Activated CD4-positive, alpha-beta T cell treated with anti-CD3 and anti-CD28 coated beads, Interleukin-2, Interleukin-6, amounts not matched to agents 100 ng/mL and 50 ng/mL, durations not matched to agents 16 hours and 8 hours (primary cell): Measurements from ENCODE around the gene OR10T2.
"Not testable (repeated sequence)": the region's sequence is repeated elsewhere in the genome, so short reads cannot be mapped to it uniquely, and the experiment has no call there.

Source experiments
- DNase-seq: peaks from one replicate; pipeline ENCODE4 v3.0.0-alpha.2; 2020

OR10T2 gene

GRCh38 chr1:158398818-158399514 is at the start of gene OR10T2:
Gene OR10T2 (minus strand): TSS chr1:158399466. CDS start chr1:158399466, 0 bp downstream.
- DNase-seq = no peak

DNA sequence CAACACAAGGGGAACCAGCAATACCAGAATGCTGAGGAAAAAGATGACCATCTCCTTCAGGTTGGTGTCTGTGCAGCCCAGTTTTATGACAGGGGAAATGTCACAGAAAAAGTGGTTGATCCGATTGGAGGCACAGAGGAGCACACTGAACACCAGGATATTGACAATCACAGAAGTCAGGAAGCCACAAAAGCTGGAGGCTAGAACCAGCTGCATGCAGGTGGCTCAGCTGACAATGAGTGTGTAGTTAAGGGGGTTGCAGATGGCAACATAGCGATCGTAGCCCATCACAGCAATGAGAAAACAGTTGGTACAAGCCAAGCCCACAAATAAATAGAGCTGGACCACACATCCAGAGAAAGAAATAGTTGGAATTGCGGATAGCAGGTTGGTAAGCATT is 46.1 kb upstream of the OR10T2 start:
- DNase-seq = no peak

- no peak for DNase-seq
Observed at GRCh38 chr1:158434741-158435140, 35.5 kb upstream of the OR10T2 start.

DNA sequence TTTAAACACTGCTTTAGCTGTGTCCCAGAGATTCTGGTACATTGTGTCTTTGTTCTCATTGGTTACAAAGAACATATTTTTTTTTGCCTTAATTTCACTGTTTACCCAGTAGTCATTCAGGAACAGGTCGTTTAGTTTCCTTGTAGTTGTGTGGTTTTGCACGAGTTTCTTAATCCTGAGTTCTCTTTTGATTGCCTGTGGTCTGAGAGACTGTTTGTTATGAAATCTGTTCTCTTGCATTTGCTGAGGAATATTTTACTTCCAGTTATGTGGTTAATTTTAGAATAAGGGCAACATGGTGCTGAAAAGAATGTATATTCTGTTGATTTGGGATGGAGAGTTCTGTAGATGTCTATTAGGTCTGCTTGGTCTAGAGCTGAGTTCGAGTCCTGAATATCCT is 30.9 kb upstream of the OR10T2 start:
- not testable (repeated sequence) for DNase-seq

DNA sequence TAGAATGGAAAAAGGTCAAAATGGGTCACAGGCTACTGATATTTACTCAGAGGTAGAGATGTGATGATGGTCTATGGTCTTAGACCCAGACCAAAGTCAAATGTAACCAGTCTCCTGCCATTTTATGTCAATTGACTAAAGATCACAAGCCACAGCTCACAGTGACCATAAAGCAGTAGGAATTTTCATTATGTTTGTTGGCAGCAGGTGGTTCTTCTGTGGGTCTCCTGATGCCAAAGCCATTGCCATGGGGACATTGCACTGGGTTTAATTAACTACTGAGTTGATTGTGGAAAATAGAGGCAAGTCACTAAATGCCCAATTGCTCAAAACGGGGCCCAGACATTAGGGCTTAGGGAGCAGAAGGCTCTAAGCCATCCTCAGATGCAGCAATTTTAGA is 26.9 kb upstream of the OR10T2 start, which contains the start of gene OR10K2:
Gene OR10K2 (minus strand): TSS at position 101 of the 400 bp plus-strand sequence. CDS start 5,371 bp downstream, outside the sequence.
- no peak for DNase-seq

- DNase-seq = no peak
Observed at GRCh38 chr1:158425027-158425426, 25.8 kb upstream of the OR10T2 start.

- DNase-seq = no peak
Observed at GRCh38 chr1:158422212-158422611, 22.9 kb upstream of the OR10T2 start.

GRCh38 chr1:158417586-158417985 is 18.3 kb upstream of the OR10T2 start:
- no peak for DNase-seq

DNA sequence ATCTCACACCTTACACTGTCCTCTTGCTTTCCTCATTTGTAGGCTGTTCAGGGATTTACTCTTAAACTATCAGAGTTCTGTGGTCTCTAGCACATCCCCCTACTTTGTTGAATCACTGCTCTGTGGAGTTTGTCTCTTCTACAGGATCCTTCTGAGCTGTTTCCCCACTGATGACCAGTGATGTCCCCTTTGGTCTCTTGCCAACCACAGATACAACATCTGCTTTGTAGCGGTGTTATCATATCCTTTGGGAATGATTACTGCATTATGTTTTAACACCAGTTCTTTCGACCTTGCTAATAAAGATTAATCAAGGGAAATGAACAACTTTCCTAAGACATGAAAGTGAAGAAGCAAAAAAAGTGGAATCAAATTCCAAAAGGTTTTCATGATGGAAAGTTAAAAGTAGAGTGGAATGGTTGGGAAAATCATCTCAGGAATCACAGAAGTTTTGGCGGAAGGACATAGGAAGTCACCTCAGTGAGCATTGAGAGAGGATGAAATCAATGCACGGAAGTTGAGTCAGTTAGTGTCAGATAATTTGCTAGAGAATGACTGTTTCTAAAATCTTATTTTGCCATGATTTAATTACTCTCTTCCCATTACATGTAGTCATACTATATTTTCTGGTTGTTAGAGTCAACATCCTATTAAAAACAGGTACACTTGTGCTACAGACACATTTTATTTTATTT is 15.5 kb upstream of the OR10T2 start:
- DNase-seq = no peak

- no peak for DNase-seq
Observed at GRCh38 chr1:158407092-158407491, 7.8 kb upstream of the OR10T2 start.

DNA sequence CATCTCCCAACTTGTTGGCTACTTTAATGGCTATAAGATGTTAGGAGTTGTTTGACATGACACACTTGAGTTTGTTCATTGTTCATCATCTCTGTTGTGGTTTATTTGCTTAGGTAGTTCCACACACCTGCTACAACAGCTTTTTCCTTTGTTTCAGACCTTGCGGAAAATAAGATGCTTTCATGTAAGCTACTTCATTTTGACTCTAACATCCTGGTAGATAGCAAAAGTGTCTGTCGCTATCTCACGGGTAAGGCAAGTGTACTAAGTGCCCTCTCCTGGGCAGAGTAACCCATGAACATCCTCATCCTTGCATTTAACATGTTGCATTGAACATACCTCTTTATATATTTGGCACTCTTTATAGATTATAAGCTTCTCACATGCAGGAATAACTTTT is 1.6 kb upstream of the OR10T2 start:
- DNase-seq = no peak

- DNase-seq = no peak
Observed at GRCh38 chr1:158396646-158397045, 2.6 kb downstream of the OR10T2 start.

GRCh38 chr1:158393476-158393875 is 5.8 kb downstream of the OR10T2 start:
- DNase-seq = no peak

DNA sequence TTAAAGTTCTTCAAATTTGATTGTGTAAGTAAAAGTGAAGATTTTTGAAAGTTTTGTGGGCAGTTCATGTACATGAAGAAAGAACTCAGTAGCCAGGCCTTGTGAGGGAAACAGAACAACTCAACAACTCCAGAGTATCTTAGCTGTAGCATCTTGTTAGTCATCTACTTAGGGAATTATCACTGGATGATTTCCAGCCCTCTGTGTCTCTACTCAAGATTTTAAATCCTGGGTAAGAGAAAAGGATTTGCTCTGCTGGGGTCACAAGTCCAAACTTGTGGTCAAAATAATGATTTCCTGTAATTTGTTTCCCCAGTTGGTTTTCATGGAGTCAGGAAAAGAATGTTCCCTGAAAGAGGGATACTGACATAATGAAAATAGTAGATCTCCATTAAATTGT is 8.2 kb downstream of the OR10T2 start:
- DNase-seq = no peak

DNA sequence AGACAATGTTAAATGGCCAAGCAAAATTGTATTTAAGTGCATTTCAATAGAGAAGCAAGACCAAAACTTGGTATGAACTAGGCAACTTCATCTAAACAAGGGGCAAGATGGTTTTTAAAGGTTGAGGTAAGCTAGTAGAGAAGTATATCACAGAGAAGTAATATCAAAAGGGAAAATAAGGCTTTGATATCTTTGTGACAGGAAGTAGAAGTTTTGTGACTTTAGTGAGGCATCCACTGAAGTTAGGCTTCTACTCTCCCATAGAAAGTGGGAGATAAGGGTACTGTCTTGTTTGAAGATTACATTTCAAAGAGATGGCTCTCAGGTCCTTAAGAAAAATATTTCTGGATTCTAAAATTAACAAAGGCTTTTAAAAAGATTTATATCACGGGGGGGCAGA is 8.9 kb downstream of the OR10T2 start:
- no peak for DNase-seq

GRCh38 chr1:158374860-158375259 is 24.4 kb downstream of the OR10T2 start:
- DNase-seq = no peak

GRCh38 chr1:158374101-158374500 is 25.2 kb downstream of the OR10T2 start:
- DNase-seq = not testable (repeated sequence)

DNA sequence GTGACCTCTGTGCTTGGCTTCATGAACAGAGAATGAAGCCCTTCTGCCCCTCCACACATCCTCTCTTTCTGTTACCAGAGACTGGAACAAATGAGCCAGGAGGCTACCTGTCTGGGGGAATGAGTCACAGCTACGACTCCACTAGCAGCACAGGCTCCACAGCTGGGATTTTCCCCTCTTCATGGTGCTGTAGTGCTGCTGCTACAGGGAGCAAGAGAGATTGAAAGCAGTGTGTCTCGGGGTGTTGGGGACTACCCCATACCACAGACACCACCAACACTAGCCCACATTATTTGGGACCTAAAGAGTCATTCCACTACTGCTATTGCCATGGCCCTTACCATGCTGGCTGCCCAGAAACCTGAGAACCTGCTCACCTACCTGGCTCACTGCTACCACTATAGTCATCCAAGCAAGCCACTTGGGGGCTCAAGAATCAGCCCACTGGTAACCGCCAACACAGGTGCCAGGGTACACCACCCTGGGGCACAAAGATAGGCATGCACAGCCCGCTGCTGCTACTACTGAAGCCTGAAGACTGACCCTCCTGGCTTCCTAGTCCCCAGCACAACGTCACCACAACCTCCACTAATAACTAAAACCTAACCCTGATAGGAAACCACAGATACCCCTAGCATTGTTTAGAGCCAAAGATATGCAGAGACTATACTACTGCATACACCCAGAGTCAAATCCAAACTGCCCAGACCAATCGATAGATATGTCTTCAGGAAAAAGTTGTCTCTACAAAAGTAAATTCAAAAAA is 27.9 kb downstream of the OR10T2 start:
- DNase-seq = peak; percentile 64

DNA sequence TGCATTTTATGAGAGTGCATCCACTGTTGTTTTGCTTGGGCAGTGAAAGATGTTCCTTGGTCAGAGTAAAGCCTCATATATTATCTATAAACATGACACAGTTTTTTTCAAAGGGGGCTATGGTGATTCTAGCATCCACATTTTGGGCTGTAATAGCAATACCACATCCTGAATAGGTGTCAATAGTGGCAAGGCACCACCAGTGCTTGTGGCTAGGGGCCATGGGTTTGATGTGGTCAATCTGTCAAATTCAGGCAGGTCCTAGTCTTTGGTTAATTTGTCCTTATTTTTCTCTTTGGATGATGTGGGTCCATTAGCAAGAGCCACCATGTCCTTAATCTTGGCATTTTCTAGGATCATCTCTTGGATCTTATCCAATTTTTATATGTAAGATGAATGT is 32.5 kb downstream of the OR10T2 start:
- DNase-seq = no peak

DNA sequence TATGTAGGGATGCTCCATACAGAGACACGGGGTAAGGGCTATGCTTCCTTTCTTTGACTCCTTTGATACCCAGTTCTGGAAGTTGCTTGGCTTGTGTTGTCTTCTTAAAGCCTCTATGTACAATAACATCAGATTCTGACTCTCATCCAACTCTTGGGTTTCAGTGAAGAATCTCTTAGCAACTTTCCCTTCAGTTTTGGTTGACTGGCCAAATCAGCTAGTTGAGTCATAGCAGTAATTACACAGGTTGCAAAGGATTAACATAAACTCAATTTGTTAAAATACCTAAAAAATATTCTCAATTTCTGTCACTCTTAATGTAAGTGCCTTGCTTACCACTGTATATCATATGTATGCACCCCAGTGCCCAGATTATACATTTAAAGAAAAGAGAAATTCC is 36.3 kb downstream of the OR10T2 start:
- DNase-seq = no peak

- no peak for DNase-seq
Observed at GRCh38 chr1:158362482-158362881, 36.8 kb downstream of the OR10T2 start.

GRCh38 chr1:158357441-158357840 is 41.8 kb downstream of the OR10T2 start:
- no peak for DNase-seq

- DNase-seq = no peak
Observed at GRCh38 chr1:158356616-158357015, 42.6 kb downstream of the OR10T2 start.

GRCh38 chr1:158355773-158356285 is 43.4 kb downstream of the OR10T2 start:
- DNase-seq = no peak
